Measurements from ENCODE around the gene ANO10. TPM values are rescaled to one million over a fixed set of nuclear protein-coding genes. Genes with fewer than 3 reads are reported as not detected.

The ANO10 gene
- total RNA-seq, 1 donor from 2014 or later = 24.9 TPM

DNA sequence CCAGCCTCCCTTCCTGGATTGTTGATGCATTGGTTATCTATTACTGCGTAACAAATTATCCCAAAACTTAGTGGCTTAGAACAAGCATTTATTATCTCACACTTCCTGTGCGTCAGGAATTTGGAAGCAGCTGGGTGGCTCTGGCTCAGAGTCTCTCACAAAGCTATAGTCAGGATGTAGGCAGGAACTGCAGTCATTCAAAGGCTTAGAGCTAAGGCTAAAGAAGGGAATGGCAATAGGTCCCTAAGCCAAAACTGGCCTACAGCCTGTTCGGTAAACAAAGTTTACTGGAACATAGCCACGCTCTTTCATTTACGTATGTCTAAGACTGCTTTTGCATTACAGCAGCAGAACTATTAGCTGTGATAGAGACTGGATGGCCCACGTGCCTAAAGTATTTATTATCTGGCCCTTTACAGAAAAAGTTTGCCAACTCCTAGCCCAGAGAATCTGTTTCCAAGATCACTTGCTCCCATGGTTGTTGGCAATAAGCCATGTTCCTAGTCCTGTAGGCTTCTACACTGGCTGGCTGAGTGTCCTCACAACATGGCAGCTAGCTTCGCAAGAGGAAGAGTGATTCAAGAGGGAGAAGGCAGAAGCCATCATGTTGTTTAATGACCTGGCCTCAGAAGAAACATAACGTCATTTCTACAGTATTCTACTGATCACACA, 203.1 kb downstream of the ANO10 start:
- DNase-seq (ENCODE audit: low spot score in 2 of 2) = no peak
- H3K4me1 ChIP-seq = no peaks in the 10 kb centered on the region
- no peak overlapping the region for H3K4me3 ChIP-seq
- TF ChIP-seq, protein P1, sequence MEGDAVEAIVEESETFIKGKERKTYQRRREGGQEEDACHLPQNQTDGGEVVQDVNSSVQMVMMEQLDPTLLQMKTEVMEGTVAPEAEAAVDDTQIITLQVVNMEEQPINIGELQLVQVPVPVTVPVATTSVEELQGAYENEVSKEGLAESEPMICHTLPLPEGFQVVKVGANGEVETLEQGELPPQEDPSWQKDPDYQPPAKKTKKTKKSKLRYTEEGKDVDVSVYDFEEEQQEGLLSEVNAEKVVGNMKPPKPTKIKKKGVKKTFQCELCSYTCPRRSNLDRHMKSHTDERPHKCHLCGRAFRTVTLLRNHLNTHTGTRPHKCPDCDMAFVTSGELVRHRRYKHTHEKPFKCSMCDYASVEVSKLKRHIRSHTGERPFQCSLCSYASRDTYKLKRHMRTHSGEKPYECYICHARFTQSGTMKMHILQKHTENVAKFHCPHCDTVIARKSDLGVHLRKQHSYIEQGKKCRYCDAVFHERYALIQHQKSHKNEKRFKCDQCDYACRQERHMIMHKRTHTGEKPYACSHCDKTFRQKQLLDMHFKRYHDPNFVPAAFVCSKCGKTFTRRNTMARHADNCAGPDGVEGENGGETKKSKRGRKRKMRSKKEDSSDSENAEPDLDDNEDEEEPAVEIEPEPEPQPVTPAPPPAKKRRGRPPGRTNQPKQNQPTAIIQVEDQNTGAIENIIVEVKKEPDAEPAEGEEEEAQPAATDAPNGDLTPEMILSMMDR (IDR thresholded peaks at IDR 0.05) = no peak
- intact Hi-C loops (cut with DNase I) = no loop called here
- no peaks in the 10 kb centered on the region for H3K27me3 ChIP-seq
- H3K9me3 ChIP-seq = no peaks in the 10 kb centered on the region
- H3K27ac ChIP-seq = peak overlapping the region; percentile 35 to 51
- no peaks in the 10 kb centered on the region for H3K36me3 ChIP-seq

DNA sequence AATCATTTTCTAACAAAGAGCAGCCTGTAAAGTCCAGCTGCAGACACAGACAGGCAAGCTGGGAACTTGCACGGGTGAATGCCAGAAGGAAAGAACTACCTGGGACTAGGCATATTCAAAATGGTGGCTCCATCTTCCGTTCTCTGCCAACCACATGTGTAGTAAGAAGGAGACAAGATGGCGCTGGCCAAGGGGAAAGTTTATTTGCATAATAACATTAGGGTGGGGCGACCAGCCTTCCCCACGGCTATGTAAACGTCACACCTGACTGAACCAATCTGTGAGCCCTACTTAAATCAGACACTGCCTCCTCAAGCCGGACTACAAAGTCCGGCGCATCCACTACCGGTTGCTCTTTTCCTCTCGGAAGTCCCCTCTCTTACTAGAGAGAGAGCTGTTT, 204.7 kb downstream of the ANO10 start:
- no peaks in the 10 kb centered on the region for H3K9me3 ChIP-seq
- H3K36me3 ChIP-seq = no peaks in the 10 kb centered on the region
- H3K4me3 ChIP-seq = no peak overlapping the region
- TF ChIP-seq, protein P1 (IDR thresholded peaks at IDR 0.05) = no peak
- no peaks in the 10 kb centered on the region for H3K4me1 ChIP-seq
- intact Hi-C loops (cut with DNase I) = no loop called here
- DNase-seq (ENCODE audit: low spot score in 2 of 2) = no peak
- H3K27ac ChIP-seq = no peak overlapping the region
- H3K27me3 ChIP-seq = no peaks in the 10 kb centered on the region

DNA sequence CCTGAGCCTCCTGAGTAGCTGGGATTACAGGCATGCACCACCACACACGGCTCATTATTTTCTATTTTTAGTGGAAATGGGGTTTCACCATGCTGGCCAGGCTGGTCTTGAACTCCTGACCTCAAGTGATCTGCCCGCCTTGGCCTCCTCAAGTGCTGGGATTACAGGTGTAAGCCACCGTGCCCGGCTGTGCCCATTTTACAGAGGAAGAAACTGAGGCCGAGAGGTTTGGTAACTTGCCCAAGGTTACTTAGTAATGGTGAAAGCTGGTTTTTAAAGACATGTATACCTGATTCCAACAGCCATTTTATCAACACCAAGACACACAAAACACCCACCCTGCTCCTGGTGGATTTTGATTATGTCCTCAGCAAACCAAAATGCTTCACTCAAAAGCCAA, 206.7 kb downstream of the ANO10 start:
- TF ChIP-seq, protein P1 (IDR thresholded peaks at IDR 0.05) = no peak
- intact Hi-C loops (cut with DNase I) = no loop called here

DNA sequence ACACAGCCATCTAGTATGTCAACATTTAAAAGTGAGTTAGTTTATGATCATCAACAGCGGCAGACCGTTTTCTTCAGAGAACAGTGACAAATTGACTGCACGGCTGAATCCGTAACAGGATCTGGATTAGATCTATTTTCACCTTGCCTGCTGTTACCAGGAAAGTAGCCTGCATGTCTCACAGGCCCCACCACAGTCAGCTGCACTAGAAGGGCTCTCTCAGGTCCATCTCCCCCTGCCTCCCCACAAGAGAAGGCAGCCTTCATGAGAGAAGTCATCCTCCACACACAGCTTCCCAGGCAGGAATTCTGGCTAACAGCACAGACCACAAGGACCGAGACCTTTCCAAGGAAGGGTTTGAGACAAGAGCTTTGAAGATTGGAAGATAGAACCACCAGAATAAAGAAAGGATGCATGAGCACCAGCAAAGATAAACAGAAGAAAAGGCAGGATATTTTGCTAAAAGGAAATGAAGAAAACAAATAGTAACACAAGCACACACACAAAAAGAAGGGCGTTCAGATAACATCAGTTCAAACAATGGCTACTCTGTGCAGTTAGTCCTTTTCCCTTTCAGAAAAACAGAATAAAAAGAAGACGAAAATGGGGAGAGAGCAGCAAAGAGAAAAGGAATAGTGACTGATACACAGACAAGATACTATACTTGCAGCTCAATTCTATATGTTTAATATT, 208.0 kb downstream of the ANO10 start:
- Histone ChIP-seq H3K4me3 (no peak overlapping the region), H3K27me3 (no peaks in the 10 kb centered on the region), H3K27ac (no peak overlapping the region), H3K4me1 (no peaks in the 10 kb centered on the region), H3K36me3 (no peaks in the 10 kb centered on the region), H3K9me3 (no peaks in the 10 kb centered on the region)
- no peak for DNase-seq (ENCODE audit: low spot score in 2 of 2)
- TF ChIP-seq, protein P1 (IDR thresholded peaks at IDR 0.05) = no peak
- intact Hi-C loops (cut with DNase I) = no loop called here

More for the DNA sequence above, 206.7 kb downstream of the ANO10 start:
- DNase-seq (ENCODE audit: low spot score in 2 of 2) = no peak
- Histone ChIP-seq H3K27ac (no peak overlapping the region), H3K4me3 (no peak overlapping the region), H3K36me3 (no peaks in the 10 kb centered on the region), H3K4me1 (no peaks in the 10 kb centered on the region), H3K9me3 (no peaks in the 10 kb centered on the region), H3K27me3 (no peaks in the 10 kb centered on the region)

DNA sequence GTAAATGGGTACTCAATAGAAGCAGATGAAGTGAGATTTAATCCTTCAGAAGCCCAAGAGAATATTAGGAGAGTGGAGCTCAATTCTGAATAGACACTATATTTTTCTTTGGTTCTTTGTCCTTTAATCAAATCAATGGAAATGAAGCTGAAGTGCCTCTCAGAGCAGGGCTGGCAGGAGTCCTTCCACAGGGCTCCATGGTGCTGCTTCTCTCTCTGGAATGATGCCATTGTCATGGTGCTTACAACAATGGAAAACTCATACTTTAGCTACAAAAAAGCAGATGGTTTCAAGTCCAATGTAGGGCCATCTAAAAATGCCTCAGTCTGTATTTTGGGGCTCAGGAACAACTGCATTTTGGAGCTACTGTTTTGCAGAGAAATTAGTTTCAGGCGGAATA, 210.4 kb downstream of the ANO10 start:
- Histone ChIP-seq H3K4me1 (no peaks in the 10 kb centered on the region), H3K27me3 (no peaks in the 10 kb centered on the region), H3K4me3 (no peak overlapping the region), H3K27ac (no peak overlapping the region), H3K36me3 (no peaks in the 10 kb centered on the region), H3K9me3 (no peaks in the 10 kb centered on the region)
- DNase-seq (ENCODE audit: low spot score in 2 of 2) = no peak
- TF ChIP-seq, protein P1 (IDR thresholded peaks at IDR 0.05) = no peak
- intact Hi-C loops (cut with DNase I) = no loop called here
